ENCODE data around the gene COMMD9.
A peak's percentile ranks its signal among the peaks of the same experiment; 100 is the strongest.

COMMD9 gene

DNA sequence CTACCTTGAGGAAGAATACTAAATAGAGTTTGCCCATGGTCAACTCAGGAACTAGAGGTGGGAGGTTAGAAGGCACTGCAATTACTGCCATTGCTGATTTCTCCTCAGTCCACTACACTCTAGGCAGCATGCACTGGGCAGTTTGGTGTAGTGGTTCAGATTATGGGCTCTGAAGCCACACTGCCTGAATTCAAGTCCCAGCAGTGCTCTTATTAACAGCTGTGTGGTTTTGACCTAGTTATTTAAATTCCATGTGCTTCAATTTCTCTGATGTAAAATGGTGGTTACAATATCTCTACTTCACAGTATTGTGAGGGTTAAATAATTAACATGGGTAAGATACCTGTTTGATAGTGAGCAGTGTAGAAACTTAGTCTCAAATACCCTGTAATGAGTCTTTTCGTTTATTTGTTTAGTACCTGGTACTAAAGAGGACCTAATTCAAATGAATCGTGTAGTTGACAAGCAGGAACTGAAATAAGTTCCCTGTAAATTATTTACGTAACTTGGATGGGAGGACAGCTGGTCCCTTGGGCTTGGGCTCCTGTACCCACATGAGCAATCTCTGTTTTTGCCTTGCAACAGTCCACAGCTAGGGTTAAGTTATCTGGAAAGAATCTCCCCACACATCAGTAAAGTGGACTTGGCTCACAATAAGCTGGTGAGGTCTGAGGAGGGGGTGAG is 24.7 kb upstream of the COMMD9 start:
- DNase-seq (ENCODE audit: low read depth), result peak; percentile 62
- H3K4me3 ChIP-seq (ENCODE audit: low read depth, low read length), result no peak overlapping the region
- TF ChIP-seq POLR2A (IDR thresholded peaks at IDR 0.05; ENCODE audit: extremely low read depth, insufficient read length) (no peak), MAX (IDR thresholded peaks at IDR 0.05; ENCODE audit: low read depth, low read length) (no peak), MYC (IDR thresholded peaks at IDR 0.05; ENCODE audit: low read depth, low read length) (no peak)
- TF ChIP-seq, protein P1, sequence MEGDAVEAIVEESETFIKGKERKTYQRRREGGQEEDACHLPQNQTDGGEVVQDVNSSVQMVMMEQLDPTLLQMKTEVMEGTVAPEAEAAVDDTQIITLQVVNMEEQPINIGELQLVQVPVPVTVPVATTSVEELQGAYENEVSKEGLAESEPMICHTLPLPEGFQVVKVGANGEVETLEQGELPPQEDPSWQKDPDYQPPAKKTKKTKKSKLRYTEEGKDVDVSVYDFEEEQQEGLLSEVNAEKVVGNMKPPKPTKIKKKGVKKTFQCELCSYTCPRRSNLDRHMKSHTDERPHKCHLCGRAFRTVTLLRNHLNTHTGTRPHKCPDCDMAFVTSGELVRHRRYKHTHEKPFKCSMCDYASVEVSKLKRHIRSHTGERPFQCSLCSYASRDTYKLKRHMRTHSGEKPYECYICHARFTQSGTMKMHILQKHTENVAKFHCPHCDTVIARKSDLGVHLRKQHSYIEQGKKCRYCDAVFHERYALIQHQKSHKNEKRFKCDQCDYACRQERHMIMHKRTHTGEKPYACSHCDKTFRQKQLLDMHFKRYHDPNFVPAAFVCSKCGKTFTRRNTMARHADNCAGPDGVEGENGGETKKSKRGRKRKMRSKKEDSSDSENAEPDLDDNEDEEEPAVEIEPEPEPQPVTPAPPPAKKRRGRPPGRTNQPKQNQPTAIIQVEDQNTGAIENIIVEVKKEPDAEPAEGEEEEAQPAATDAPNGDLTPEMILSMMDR (IDR thresholded peaks at IDR 0.05; ENCODE audit: low read depth, low read length), result no peak

- TF ChIP-seq MAX (IDR thresholded peaks at IDR 0.05; ENCODE audit: low read depth, low read length) (peak; percentile 74), MYC (IDR thresholded peaks at IDR 0.05; ENCODE audit: low read depth, low read length) (peak; percentile 39; the same call in 1 of the 2 replicates)
- TF ChIP-seq, protein P1 (IDR thresholded peaks at IDR 0.05; ENCODE audit: low read depth, low read length), result no peak
- H3K4me3 ChIP-seq (ENCODE audit: low read depth, low read length), result no peak overlapping the region
- peak; percentile 90 for DNase-seq (ENCODE audit: low read depth)
Observed at GRCh38 chr11:36312611-36313472, 23.6 kb upstream of the COMMD9 start.

DNA sequence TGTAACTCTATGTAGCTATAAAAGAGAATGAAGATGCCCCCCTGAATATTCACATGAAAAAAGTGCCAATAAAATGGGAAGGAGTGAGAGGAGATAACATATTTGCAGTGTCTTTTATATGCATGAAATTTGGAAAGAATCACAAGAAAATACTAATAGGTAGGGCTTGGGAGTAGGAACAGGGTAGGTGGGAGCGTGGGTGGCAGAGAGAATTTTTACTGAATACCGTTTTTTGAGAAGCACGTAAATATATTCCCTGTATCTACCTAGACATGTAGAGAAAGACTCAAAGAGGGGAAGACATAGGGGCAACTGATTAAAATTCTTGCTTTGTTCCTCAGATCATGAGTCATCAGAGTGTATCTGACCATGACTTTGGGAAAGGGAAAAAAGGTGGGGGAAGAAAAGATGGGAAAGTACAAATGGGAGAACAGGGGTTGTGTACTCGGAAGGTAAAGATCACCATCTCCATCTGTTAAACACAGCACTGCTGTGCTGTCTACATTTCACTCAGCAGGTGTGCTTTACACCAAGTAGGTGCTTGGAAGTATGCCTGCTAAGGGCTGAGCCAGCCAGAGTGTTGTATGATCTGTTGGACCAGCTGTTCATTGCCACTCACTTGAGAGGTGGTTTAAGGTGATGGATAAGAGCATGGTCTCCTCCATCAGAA is 22.8 kb upstream of the COMMD9 start:
- TF ChIP-seq POLR2A (IDR thresholded peaks at IDR 0.05; ENCODE audit: extremely low read depth, insufficient read length), result no peak
- TF ChIP-seq MYC (IDR thresholded peaks at IDR 0.05; ENCODE audit: low read depth, low read length), result no peak
- TF ChIP-seq, protein P1 (IDR thresholded peaks at IDR 0.05; ENCODE audit: low read depth, low read length), result no peak
- TF ChIP-seq MAX (IDR thresholded peaks at IDR 0.05; ENCODE audit: low read depth, low read length), result no peak
- DNase-seq (ENCODE audit: low read depth), result no peak
- H3K4me3 ChIP-seq (ENCODE audit: low read depth, low read length), result no peak overlapping the region

- DNase-seq (ENCODE audit: low read depth), result no peak
- TF ChIP-seq, protein P1 (IDR thresholded peaks at IDR 0.05; ENCODE audit: low read depth, low read length), result no peak
- TF ChIP-seq POLR2A (IDR thresholded peaks at IDR 0.05; ENCODE audit: extremely low read depth, insufficient read length) (no peak), MYC (IDR thresholded peaks at IDR 0.05; ENCODE audit: low read depth, low read length) (no peak), MAX (IDR thresholded peaks at IDR 0.05; ENCODE audit: low read depth, low read length) (no peak)
- no peak overlapping the region for H3K4me3 ChIP-seq (ENCODE audit: low read depth, low read length)
Observed at GRCh38 chr11:36309779-36310178, 20.6 kb upstream of the COMMD9 start.

- TF ChIP-seq, protein P1 (IDR thresholded peaks at IDR 0.05; ENCODE audit: low read depth, low read length), result no peak
- TF ChIP-seq MAX (IDR thresholded peaks at IDR 0.05; ENCODE audit: low read depth, low read length) (no peak), MYC (IDR thresholded peaks at IDR 0.05; ENCODE audit: low read depth, low read length) (no peak), POLR2A (IDR thresholded peaks at IDR 0.05; ENCODE audit: extremely low read depth, insufficient read length) (no peak)
- H3K4me3 ChIP-seq (ENCODE audit: low read depth, low read length), result no peak overlapping the region
- DNase-seq (ENCODE audit: low read depth), result no peak
Observed at GRCh38 chr11:36308577-36308976, 19.4 kb upstream of the COMMD9 start.

Measured in NB4 (cell line).